ENCODE measurements around the gene EFR3B. TPM values are rescaled to one million over a fixed set of nuclear protein-coding genes. Genes with fewer than 3 reads are reported as not detected.

Gene EFR3B
- polyA plus RNA-seq, 1 of the 3 experiments (the other 2 are of a cell fraction): 1.5 TPM

- no peak for TF ChIP-seq POLR2AphosphoS5 (IDR thresholded peaks at IDR 0.05; ENCODE audit: low read depth, low read length)
- TF ChIP-seq, protein P1, sequence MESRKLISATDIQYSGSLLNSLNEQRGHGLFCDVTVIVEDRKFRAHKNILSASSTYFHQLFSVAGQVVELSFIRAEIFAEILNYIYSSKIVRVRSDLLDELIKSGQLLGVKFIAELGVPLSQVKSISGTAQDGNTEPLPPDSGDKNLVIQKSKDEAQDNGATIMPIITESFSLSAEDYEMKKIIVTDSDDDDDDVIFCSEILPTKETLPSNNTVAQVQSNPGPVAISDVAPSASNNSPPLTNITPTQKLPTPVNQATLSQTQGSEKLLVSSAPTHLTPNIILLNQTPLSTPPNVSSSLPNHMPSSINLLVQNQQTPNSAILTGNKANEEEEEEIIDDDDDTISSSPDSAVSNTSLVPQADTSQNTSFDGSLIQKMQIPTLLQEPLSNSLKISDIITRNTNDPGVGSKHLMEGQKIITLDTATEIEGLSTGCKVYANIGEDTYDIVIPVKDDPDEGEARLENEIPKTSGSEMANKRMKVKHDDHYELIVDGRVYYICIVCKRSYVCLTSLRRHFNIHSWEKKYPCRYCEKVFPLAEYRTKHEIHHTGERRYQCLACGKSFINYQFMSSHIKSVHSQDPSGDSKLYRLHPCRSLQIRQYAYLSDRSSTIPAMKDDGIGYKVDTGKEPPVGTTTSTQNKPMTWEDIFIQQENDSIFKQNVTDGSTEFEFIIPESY (IDR thresholded peaks at IDR 0.05; ENCODE audit: borderline replicate concordance, low read depth): no peak
- TF ChIP-seq, protein P2, sequence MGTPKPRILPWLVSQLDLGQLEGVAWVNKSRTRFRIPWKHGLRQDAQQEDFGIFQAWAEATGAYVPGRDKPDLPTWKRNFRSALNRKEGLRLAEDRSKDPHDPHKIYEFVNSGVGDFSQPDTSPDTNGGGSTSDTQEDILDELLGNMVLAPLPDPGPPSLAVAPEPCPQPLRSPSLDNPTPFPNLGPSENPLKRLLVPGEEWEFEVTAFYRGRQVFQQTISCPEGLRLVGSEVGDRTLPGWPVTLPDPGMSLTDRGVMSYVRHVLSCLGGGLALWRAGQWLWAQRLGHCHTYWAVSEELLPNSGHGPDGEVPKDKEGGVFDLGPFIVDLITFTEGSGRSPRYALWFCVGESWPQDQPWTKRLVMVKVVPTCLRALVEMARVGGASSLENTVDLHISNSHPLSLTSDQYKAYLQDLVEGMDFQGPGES (IDR thresholded peaks at IDR 0.05; ENCODE audit: low read depth, low read length): no peak
- no peak for TF ChIP-seq REST (IDR thresholded peaks at IDR 0.05; ENCODE audit: low read depth, low read length)
- no peak for TF ChIP-seq TCF12 (IDR thresholded peaks at IDR 0.05)
- TF ChIP-seq GABPA (IDR thresholded peaks at IDR 0.05; ENCODE audit: low read depth): no peak
- TF ChIP-seq, protein P3, sequence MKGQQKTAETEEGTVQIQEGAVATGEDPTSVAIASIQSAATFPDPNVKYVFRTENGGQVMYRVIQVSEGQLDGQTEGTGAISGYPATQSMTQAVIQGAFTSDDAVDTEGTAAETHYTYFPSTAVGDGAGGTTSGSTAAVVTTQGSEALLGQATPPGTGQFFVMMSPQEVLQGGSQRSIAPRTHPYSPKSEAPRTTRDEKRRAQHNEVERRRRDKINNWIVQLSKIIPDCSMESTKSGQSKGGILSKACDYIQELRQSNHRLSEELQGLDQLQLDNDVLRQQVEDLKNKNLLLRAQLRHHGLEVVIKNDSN (IDR thresholded peaks at IDR 0.05; ENCODE audit: borderline replicate concordance, low read depth): no peak
- TF ChIP-seq RFX5 (IDR thresholded peaks at IDR 0.05; ENCODE audit: low read length): no peak
- TF ChIP-seq EZH2phosphoT487 (IDR thresholded peaks at IDR 0.05; ENCODE audit: borderline replicate concordance, low read depth): no peak
- TF ChIP-seq MXI1 (IDR thresholded peaks at IDR 0.05; ENCODE audit: low read depth, low read length): no peak
- TF ChIP-seq NFIC (IDR thresholded peaks at IDR 0.05; ENCODE audit: borderline replicate concordance): no peak
- no peak for TF ChIP-seq RAD21 (IDR thresholded peaks at IDR 0.05; ENCODE audit: low read length)
- TF ChIP-seq RXRA (IDR thresholded peaks at IDR 0.05; ENCODE audit: borderline replicate concordance, low read depth): no peak
- no peak for TF ChIP-seq CHD2 (IDR thresholded peaks at IDR 0.05; ENCODE audit: low read length, partially characterized antibody)
- no peak for TF ChIP-seq NRF1 (IDR thresholded peaks at IDR 0.05; ENCODE audit: low read depth, low read length)
- WGBS (ENCODE audit: low lambda C conversion rate): 95% methylated on average over 2 of the region's 2 CpGs
- CTCF ChIA-PET: interaction anchor here (1.3 kb wide), 1 partner anchor 60 kb away, joined by 4 read pairs; no protein-coding TSS in a partner anchor
- Histone ChIP-seq H3K4me2 (no peak overlapping the region), H4K20me1 (ENCODE audit: insufficient read depth) (no peaks in the 10 kb centered on the region), H3K9ac (no peak overlapping the region), H3K79me2 (ENCODE audit: insufficient read depth) (no peaks in the 10 kb centered on the region), H3K4me3 (ENCODE audit: low read depth in 2 of 2, low read length in 1 of 2) (no peak overlapping the region), H3K36me3 (replicated peaks in 1 of 2; ENCODE audit: control insufficient read depth in 1 of 2, insufficient read depth in 2 of 2, low read length in 1 of 2) (no peaks in the 10 kb centered on the region), H3K4me1 (ENCODE audit: control insufficient read depth in 1 of 2, insufficient read depth in 2 of 2, low read depth in 1 of 2, low read length in 1 of 2) (peaks cover 3 to 18% of the 10 kb centered on the region in 2 experiments; a peak in 2 of 4 replicates), H3K9me3 (no peaks in the 10 kb centered on the region), H3K27me3 (ENCODE audit: insufficient read depth) (no peaks in the 10 kb centered on the region), H2AFZ (ENCODE audit: low read depth) (no peak overlapping the region), H3K27ac (ENCODE audit: low read depth in 2 of 2, low read length in 1 of 2) (no peak overlapping the region), H3F3A (replicated peaks; ENCODE audit: insufficient read depth) (peaks cover 7% of the 10 kb centered on the region), H3K9me2 (no peaks in the 10 kb centered on the region)
- DNase-seq: no peak
- POLR2A ChIA-PET: no interaction called here
These were observed 24.6 kb downstream of the EFR3B start for GRCh38 chr2:25066455-25066854.

All from SK-N-SH (cell line).